RWPE2 (cell line): ENCODE data around the gene TBC1D1.

Source experiments
- ATAC-seq: fragments of 200-7000 bp; cut with Tn5 transposase; 3 replicates; pipeline ENCODE4 v1.9.1; 2021; ENCODE audit warnings: low read depth
- DNase-seq: peaks from one replicate; pipeline ENCODE4 v3.0.0-alpha.2; 2020; ENCODE audit warnings: low spot score
- H3K27ac ChIP-seq: fragments of 450-650 bp; 2 replicates; pipeline ENCODE4 v1.5.1; 2017; ENCODE audit warnings: mild to moderate bottlenecking; ENCODE audit not compliant: poor library complexity, severe bottlenecking
- H3K27me3 ChIP-seq: fragments of 250-450 bp; sonication (Bioruptor Pico); 2 replicates; pipeline ENCODE4 v1.5.1; 2021; ENCODE audit warnings: mild to moderate bottlenecking, moderate library complexity; ENCODE audit not compliant: insufficient read depth, poor library complexity, severe bottlenecking
- H3K36me3 ChIP-seq: fragments of 250-450 bp; sonication (Bioruptor Pico); 2 replicates; pipeline ENCODE4 v1.5.1; 2020; ENCODE audit warnings: low read depth, mild to moderate bottlenecking, moderate library complexity
- H3K4me1 ChIP-seq: fragments of 250-450 bp; sonication (Bioruptor Pico); 2 replicates; pipeline ENCODE4 v1.5.1; 2021; ENCODE audit warnings: mild to moderate bottlenecking, moderate library complexity; ENCODE audit not compliant: insufficient read depth, poor library complexity, severe bottlenecking
- H3K4me3 ChIP-seq: fragments of 250-450 bp; sonication (Bioruptor Pico); 2 replicates; pipeline ENCODE4 v1.5.1; 2021; ENCODE audit warnings: mild to moderate bottlenecking, moderate library complexity; ENCODE audit not compliant: severe bottlenecking
- H3K9me3 ChIP-seq: fragments of 250-450 bp; sonication (Bioruptor Pico); 2 replicates; pipeline ENCODE4 v1.5.1; 2021; ENCODE audit warnings: mild to moderate bottlenecking, moderate library complexity; ENCODE audit not compliant: severe bottlenecking
- CTCF ChIP-seq: fragments of 450-650 bp; IDR thresholded peaks from one replicate; pipeline ENCODE4 v1.5.1; 2017; ENCODE audit warnings: mild to moderate bottlenecking, moderate library complexity; ENCODE audit not compliant: poor library complexity, severe bottlenecking

The TBC1D1 gene

GRCh38 chr4:37956941-37957340 is 66.1 kb downstream of the TBC1D1 start:
- Histone ChIP-seq H3K36me3 (no peaks in the 10 kb centered on the region), H3K9me3 (no peaks in the 10 kb centered on the region), H3K27ac (no peak overlapping the region), H3K4me3 (no peak overlapping the region), H3K4me1 (no peaks in the 10 kb centered on the region), H3K27me3 (no peaks in the 10 kb centered on the region)
- ATAC-seq (no peak), DNase-seq (no peak)
- no peak for TF ChIP-seq CTCF

DNA sequence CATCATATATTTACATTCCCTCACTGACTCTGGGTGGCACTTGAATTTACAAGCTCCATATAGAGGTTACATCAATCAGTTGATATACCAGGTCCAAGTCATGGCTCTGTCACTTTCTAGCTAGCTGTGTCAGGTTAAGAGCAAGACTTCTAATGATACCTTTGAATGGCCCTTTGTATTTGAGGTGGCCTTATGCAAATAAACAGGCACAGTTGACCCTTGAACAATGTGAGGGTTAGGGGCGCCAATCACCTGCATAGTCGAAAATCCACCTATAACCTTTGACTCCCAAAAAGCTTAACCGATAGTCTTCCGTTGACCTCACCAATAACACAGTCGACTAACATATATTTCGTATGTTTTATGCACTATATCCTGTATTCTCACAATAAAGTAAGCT is 68.0 kb downstream of the TBC1D1 start:
- Histone ChIP-seq H3K36me3 (no peaks in the 10 kb centered on the region), H3K4me3 (no peak overlapping the region), H3K4me1 (no peaks in the 10 kb centered on the region), H3K27ac (no peak overlapping the region), H3K27me3 (no peaks in the 10 kb centered on the region), H3K9me3 (no peaks in the 10 kb centered on the region)
- TF ChIP-seq CTCF = no peak
- DNase-seq (no peak), ATAC-seq (no peak)

GRCh38 chr4:37960098-37960497 is 69.2 kb downstream of the TBC1D1 start, which contains the start of gene PTTG2:
Gene PTTG2 (plus strand): TSS chr4:37960398. CDS start chr4:37960435, 37 bp downstream.
- ATAC-seq (no peak), DNase-seq (no peak)
- no peak within 1 kb of the TSS for H3K4me3 ChIP-seq
- TF ChIP-seq CTCF = no peak
- H3K27ac ChIP-seq = no peak within 1 kb of the TSS
- no peaks in the 10 kb centered on the region for H3K36me3 ChIP-seq
- H3K27me3 ChIP-seq = no peaks in the 10 kb centered on the region
- H3K4me1 ChIP-seq = no peaks in the 10 kb centered on the region
- no peaks in the 10 kb centered on the region for H3K9me3 ChIP-seq

DNA sequence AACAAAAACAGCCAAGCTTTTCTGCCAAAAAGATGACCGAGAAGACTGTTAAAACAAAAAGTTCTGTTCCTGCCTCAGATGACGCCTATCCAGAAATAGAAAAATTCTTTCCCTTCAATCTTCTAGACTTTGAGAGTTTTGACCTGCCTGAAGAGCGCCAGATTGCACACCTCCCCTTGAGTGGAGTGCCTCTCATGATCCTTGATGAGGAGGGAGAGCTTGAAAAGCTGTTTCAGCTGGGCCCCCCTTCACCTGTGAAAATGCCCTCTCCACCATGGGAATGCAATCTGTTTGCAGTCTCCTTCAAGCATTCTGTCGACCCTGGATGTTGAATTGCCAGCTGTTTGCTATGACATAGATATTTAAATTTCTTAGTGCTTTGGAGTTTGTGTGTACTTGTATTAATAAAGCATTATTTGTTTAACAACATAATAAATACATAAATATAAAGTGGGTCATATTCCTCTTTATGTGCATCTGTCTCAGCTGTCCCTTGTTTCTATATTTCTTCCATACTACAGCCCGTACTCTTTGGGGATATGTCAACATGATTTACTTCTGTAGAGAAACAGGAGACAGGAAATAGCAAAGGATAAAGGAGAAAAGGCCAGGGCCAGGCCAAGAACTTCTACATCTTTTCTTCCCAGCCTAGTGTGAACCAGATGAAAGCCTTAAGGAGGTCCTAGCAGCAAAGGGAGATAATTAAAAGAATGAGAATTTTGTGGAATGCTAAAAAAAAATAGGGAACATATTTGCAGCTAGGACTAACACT is 70.0 kb downstream of the TBC1D1 start:
- H3K4me1 ChIP-seq = no peaks in the 10 kb centered on the region

More for the DNA sequence above, 70.0 kb downstream of the TBC1D1 start:
- no peak for TF ChIP-seq CTCF
- Histone ChIP-seq H3K4me3 (no peak overlapping the region), H3K27me3 (no peaks in the 10 kb centered on the region), H3K36me3 (no peaks in the 10 kb centered on the region), H3K9me3 (no peaks in the 10 kb centered on the region), H3K27ac (no peak overlapping the region)
- DNase-seq (no peak), ATAC-seq (no peak)
